Stomach smooth muscle (tissue), 2 donors: ENCODE results near the gene RMND1.
"Not testable (repeated sequence)": the region's sequence is repeated elsewhere in the genome, so short reads cannot be mapped to it uniquely, and the experiment has no call there.

Source experiments
- H3K27ac ChIP-seq: one replicate; pipeline ENCODE4 v1.7.0; 2013; ENCODE audit warnings: mild to moderate bottlenecking, low read length, inconsistent platforms
- H3K27me3 ChIP-seq, 2 donors: one replicate each; pipeline ENCODE4 v1.7.0; 2013; ENCODE audit warnings: low read length in 2 of 2; ENCODE audit not compliant: insufficient read depth in 2 of 2, control insufficient read depth in 1 of 2
- H3K36me3 ChIP-seq, 2 donors: one replicate each; pipeline ENCODE4 v1.7.0; 2013; ENCODE audit warnings: low read length in 2 of 2; ENCODE audit not compliant: control insufficient read depth in 2 of 2, insufficient read depth in 2 of 2
- H3K4me1 ChIP-seq: one replicate; pipeline ENCODE4 v1.7.0; 2013; ENCODE audit warnings: low read length; ENCODE audit not compliant: control insufficient read depth, insufficient read depth
- H3K4me3 ChIP-seq, 2 donors: one replicate each; pipeline ENCODE4 v1.7.0; 2013; ENCODE audit warnings: low read length in 2 of 2
- H3K9ac ChIP-seq, 2 donors: one replicate each; pipeline ENCODE4 v1.7.0; 2013; ENCODE audit warnings: low read length in 2 of 2, mild to moderate bottlenecking in 1 of 2
- H3K9me3 ChIP-seq, 2 donors: one replicate each; pipeline ENCODE4 v1.7.0; 2013; ENCODE audit warnings: low read length in 2 of 2; ENCODE audit not compliant: control insufficient read depth in 2 of 2
- donor health status: healthy.
- donor health status: Pancreatic carcinoma.

Gene RMND1

GRCh38 chr6:151488226-151488625, 36.3 kb upstream of the RMND1 start:
- no peak overlapping the region for H3K9ac ChIP-seq
- H3K27me3 ChIP-seq, result peaks cover 2% of the 10 kb centered on the region in 2 donors
- no peak overlapping the region for H3K27ac ChIP-seq
- no peak overlapping the region for H3K4me3 ChIP-seq
- no peaks in the 10 kb centered on the region for H3K36me3 ChIP-seq
- no peaks in the 10 kb centered on the region for H3K4me1 ChIP-seq
- no peaks in the 10 kb centered on the region for H3K9me3 ChIP-seq

- no peaks in the 10 kb centered on the region for H3K4me1 ChIP-seq
- H3K27me3 ChIP-seq, result no peaks in the 10 kb centered on the region
- no peak overlapping the region for H3K4me3 ChIP-seq
- H3K9ac ChIP-seq, result no peak overlapping the region
- no peak overlapping the region for H3K27ac ChIP-seq
- no peaks in the 10 kb centered on the region for H3K36me3 ChIP-seq
- H3K9me3 ChIP-seq, result no peaks in the 10 kb centered on the region
Measured at GRCh38 chr6:151483994-151484393, 32.1 kb upstream of the RMND1 start.

- no peak overlapping the region for H3K4me3 ChIP-seq
Measured at GRCh38 chr6:151482290-151482689, 30.4 kb upstream of the RMND1 start.

GRCh38 chr6:151481786-151482185, 29.9 kb upstream of the RMND1 start:
- no peaks in the 10 kb centered on the region for H3K27me3 ChIP-seq
- no peak overlapping the region for H3K9ac ChIP-seq
- H3K4me1 ChIP-seq, result no peaks in the 10 kb centered on the region
- H3K9me3 ChIP-seq, result no peaks in the 10 kb centered on the region
- H3K36me3 ChIP-seq, result no peaks in the 10 kb centered on the region
- H3K27ac ChIP-seq, result no peak overlapping the region
- H3K4me3 ChIP-seq, result no peak overlapping the region

More at GRCh38 chr6:151482290-151482689, 30.4 kb upstream of the RMND1 start:
- Histone ChIP-seq H3K9ac (peak overlapping the region in 1 of 2 donors; percentile 24), H3K27me3 (no peaks in the 10 kb centered on the region), H3K27ac (no peak overlapping the region), H3K4me1 (no peaks in the 10 kb centered on the region), H3K9me3 (no peaks in the 10 kb centered on the region), H3K36me3 (no peaks in the 10 kb centered on the region)

- Histone ChIP-seq H3K27me3 (no peaks in the 10 kb centered on the region), H3K9ac (no peak overlapping the region), H3K27ac (no peak overlapping the region), H3K4me1 (no peaks in the 10 kb centered on the region), H3K36me3 (no peaks in the 10 kb centered on the region), H3K4me3 (no peak overlapping the region), H3K9me3 (no peaks in the 10 kb centered on the region)
Measured at GRCh38 chr6:151478670-151479069, 26.7 kb upstream of the RMND1 start.

- H3K27me3 ChIP-seq, result no peaks in the 10 kb centered on the region
Measured at GRCh38 chr6:151477726-151478125, 25.8 kb upstream of the RMND1 start.

GRCh38 chr6:151475653-151476523, 24.0 kb upstream of the RMND1 start:
- Histone ChIP-seq H3K4me3 (peak overlapping the region in 1 of 2 donors; percentile 30), H3K9ac (no peak overlapping the region), H3K9me3 (no peaks in the 10 kb centered on the region), H3K27ac (no peak overlapping the region), H3K27me3 (no peaks in the 10 kb centered on the region), H3K4me1 (no peaks in the 10 kb centered on the region), H3K36me3 (no peaks in the 10 kb centered on the region)

More at GRCh38 chr6:151477726-151478125, 25.8 kb upstream of the RMND1 start:
- no peaks in the 10 kb centered on the region for H3K4me1 ChIP-seq
- no peaks in the 10 kb centered on the region for H3K36me3 ChIP-seq
- H3K4me3 ChIP-seq, result no peak overlapping the region
- H3K9me3 ChIP-seq, result no peaks in the 10 kb centered on the region
- H3K9ac ChIP-seq, result no peak overlapping the region
- H3K27ac ChIP-seq, result no peak overlapping the region

GRCh38 chr6:151464702-151465101, 12.8 kb upstream of the RMND1 start:
- no peak overlapping the region for H3K4me3 ChIP-seq
- H3K9me3 ChIP-seq, result no peaks in the 10 kb centered on the region
- no peaks in the 10 kb centered on the region for H3K4me1 ChIP-seq
- H3K27ac ChIP-seq, result no peak overlapping the region
- no peaks in the 10 kb centered on the region for H3K27me3 ChIP-seq
- H3K36me3 ChIP-seq, result peaks cover 19 to 23% of the 10 kb centered on the region in 2 donors
- H3K9ac ChIP-seq, result no peak overlapping the region

GRCh38 chr6:151461673-151462072, 9.7 kb upstream of the RMND1 start:
- no peak overlapping the region for H3K4me3 ChIP-seq
- H3K9ac ChIP-seq, result no peak overlapping the region
- no peaks in the 10 kb centered on the region for H3K4me1 ChIP-seq
- no peak overlapping the region for H3K27ac ChIP-seq
- H3K9me3 ChIP-seq, result no peaks in the 10 kb centered on the region
- no peaks in the 10 kb centered on the region for H3K27me3 ChIP-seq
- peaks cover 20 to 33% of the 10 kb centered on the region in 2 donors for H3K36me3 ChIP-seq

GRCh38 chr6:151455751-151456398, 3.9 kb upstream of the RMND1 start:
- H3K9ac ChIP-seq, H3K27me3 ChIP-seq, H3K4me3 ChIP-seq, H3K9me3 ChIP-seq, H3K4me1 ChIP-seq, H3K27ac ChIP-seq: not testable (repeated sequence)
- H3K36me3 ChIP-seq, result peaks cover 7 to 15% of the 10 kb centered on the region in 2 donors
